ENCODE results near the gene OR11G2.
"Not testable (repeated sequence)": the region's sequence is repeated elsewhere in the genome, so short reads cannot be mapped to it uniquely, and the experiment has no call there.

DNA sequence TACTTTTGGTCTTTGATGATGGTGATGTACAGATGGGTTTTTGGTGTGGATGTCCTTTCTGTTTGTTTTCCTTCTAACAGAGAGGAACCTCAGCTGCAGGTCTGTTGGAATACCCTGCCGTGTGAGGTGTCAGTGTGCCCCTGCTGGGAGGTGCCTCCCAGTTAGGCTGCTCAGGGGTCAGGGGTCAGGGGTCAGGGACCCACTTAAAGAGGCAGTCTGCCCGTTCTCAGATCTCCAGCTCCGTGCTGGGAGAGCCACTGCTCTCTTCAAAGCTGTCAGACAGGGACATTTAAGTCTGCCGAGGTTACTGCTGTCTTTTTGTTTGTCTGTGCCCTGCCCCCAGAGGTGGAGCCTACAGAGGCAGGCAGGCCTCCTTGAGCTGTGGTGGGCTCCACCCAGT is 44.7 kb downstream of the OR11G2 start:
- TF ChIP-seq, protein P1, sequence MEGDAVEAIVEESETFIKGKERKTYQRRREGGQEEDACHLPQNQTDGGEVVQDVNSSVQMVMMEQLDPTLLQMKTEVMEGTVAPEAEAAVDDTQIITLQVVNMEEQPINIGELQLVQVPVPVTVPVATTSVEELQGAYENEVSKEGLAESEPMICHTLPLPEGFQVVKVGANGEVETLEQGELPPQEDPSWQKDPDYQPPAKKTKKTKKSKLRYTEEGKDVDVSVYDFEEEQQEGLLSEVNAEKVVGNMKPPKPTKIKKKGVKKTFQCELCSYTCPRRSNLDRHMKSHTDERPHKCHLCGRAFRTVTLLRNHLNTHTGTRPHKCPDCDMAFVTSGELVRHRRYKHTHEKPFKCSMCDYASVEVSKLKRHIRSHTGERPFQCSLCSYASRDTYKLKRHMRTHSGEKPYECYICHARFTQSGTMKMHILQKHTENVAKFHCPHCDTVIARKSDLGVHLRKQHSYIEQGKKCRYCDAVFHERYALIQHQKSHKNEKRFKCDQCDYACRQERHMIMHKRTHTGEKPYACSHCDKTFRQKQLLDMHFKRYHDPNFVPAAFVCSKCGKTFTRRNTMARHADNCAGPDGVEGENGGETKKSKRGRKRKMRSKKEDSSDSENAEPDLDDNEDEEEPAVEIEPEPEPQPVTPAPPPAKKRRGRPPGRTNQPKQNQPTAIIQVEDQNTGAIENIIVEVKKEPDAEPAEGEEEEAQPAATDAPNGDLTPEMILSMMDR (IDR thresholded peaks at IDR 0.05): not testable (repeated sequence)
- not testable (repeated sequence) for TF ChIP-seq POLR2A (IDR thresholded peaks at IDR 0.05; ENCODE audit: low read length); CEBPB (IDR thresholded peaks at IDR 0.05); CBX2 (IDR thresholded peaks at IDR 0.05; ENCODE audit: borderline replicate concordance, low read depth); PHF8 (IDR thresholded peaks at IDR 0.05; ENCODE audit: borderline replicate concordance, low read depth)

Measured in A549 (cell line).